ENCODE measurements around the gene MFAP3L.
"Not testable (repeated sequence)": the region's sequence is repeated elsewhere in the genome, so short reads cannot be mapped to it uniquely, and the experiment has no call there.

Gene MFAP3L

DNA sequence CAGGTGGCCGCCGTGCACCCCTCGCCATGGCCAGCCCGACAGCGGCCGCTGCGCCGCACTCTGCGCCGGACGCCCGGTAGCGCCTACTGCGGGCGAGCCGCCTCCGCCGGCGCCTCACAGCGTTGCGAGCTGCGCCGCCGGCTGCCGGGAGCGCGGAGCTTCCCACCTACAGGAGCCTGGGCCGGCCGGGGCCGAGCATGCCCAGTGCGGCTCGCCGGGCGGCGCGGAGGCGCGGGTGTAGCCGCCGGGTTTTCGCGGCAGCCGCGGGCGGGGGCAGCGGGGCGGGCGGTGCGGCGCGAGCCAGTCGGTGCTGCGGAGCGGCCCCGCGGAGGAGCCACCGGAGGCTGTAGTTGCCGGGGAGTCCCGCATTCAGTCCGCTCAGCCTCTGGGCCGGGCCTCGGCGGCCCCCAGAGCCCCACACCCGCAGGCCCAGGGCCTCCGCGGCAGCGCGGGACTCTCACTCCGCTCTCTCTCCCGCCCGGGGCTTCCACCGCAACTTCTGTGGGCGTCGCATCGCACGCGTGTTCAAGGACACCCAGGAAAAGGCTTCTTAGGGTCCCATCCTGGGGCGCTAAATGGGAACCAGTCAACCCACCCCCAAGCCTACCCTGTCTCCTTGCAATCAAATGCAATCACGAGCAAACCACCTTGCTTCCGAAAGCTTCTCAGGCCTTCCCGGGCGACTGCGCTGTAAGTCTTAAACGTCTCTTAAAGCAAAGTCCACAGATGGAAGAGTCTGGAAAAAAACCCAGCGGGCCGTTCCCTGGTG, at the start of gene MFAP3L:
Gene MFAP3L (minus strand): TSS at position 143 of the 769 bp plus-strand sequence. CDS start 20,518 bp downstream, outside the sequence.
- peak; percentile 72 for DNase-seq

DNA sequence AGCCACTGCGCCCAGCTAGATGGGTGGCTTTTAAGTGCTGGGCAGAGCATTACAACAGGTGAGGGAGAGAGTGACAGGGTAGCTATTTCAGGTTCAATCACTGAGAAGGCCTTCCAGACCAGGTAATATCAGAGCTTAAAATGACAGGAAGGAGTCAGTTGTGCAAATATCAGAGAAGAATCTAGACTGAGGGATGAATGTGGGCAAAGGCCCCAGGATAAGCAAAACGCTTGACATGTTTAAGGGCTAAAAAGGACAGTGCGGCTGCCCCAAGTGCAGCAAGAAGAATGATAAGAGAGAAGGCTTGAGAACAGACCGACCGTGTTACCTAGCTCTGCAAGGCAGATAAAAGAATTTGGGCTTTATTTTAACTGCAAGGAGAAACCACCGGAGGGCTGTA, 45.0 kb upstream of the MFAP3L start:
- no peak for DNase-seq

DNA sequence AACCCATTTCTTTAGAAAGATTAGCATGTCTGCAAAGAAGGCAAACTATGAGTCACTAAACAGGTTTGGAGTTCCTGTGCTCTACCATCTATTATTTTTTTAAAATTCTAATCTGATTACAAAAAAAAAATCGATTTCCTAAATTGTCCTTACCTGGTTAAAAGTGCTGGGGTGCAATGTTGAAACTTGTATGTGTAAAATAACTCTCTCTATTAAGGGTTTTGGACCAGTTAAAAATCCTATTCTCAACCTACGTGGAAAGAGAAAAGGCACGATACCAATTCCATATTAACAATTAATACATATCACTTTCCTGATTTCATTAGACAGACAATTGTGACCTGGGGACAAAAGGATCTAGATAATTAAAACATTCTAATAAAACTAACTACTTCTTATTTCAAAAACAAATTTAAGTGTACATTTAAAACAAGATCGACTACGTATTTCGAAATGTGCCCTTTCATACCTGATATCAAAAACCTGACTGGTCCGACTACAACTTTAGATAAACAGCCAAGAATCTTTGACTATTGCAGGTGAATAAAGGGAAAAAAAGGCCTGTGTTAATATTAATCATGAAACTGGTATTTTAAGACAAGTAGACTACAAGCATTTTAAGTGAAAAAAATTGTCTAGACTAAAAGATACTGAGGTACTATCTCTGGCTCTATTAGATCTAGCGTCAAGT, 42.4 kb upstream of the MFAP3L start:
- no peak for DNase-seq

DNA sequence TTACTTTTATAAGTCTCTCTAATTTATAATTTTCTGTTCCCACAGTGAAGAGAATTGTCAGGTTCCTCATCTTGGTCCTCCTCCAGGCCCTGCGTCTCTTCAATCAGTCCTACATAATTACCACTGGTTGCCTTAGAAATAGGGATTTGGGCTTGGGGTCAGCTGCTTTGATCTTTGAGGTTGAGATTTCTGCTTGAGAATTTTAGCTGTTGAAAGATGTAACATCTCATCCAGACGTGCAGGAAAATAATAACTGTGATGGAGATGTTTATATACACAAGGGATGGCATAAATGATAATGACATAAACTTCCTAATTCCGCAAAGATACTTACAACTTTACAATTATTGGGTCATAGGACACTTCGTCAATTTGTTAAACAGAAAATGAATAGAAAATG, 33.2 kb upstream of the MFAP3L start:
- no peak for DNase-seq

DNA sequence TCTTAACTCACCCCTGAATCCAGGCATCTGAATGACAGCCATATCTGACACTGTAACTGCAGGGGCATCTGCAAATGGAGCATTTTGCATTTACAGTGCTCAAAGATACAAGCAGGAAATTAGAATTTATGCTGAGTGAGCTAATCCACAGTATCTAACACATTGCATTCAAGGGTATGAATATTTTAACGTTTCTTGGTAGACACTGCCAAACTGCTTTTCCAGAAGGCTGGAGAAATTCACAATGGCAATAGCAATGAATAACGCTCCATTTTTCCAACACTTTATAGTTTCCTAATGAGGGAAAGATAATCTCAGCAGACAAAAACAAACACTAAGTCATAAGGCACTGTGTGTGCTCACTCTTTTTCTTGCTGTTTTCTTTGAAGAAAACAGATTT, 32.6 kb upstream of the MFAP3L start:
- DNase-seq, result no peak

DNA sequence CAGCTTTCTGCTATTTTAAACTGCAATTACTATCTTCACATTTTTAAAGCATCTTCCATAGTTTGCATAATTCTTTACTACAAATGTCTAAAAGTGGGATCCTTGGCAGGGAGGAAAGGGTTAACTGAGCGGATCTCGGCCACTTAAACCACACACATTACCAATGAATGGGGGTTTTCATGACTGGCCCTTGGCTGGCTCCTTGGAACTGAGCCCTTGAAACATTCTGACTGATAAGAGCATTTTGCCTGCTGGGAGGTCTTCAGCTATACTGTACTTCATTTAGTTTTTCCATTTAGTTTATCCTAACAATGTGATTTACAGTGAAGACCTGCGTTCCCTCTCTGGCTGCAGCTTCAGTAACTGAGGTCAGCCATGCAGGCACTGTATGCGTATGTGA, 31.7 kb upstream of the MFAP3L start:
- no peak for DNase-seq

DNA sequence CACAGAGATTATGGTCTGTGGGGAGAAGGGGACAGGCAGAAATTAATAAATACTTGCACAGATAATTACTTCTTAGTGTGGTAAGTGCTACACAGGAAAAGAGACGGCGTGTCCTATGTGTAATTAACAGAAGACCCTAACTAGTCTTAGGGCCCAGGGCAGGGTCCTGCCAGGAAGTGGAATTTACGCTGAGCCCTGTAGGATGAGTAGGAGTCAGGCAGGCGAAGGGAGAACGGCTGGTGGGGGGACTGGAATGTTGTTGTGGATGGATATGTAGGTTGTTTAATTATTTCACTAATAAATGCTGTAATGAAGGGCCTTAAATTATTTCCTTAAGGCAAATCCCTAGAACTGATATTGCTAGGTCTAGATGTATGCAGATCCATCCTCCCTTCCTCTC, 26.7 kb upstream of the MFAP3L start:
- no peak for DNase-seq

DNA sequence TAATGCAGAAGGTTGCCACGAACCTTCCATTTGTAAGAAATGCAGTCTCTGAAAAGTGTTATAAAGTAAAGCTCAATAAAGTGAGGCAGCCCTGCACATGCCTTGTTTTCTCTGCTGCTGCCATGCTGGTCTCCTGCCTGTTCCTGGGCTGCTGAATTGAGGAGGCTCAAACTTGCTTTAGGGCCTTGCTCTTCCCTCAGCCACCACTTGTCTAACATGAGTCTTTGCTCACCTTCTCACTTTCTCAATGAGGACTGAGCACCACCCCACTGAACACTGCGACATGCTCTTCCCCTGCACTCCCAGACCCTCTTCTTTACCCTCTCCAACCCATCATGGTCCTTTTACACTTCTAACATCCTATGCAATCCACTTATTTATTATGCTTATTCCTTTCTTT, 25.2 kb upstream of the MFAP3L start:
- no peak for DNase-seq

DNA sequence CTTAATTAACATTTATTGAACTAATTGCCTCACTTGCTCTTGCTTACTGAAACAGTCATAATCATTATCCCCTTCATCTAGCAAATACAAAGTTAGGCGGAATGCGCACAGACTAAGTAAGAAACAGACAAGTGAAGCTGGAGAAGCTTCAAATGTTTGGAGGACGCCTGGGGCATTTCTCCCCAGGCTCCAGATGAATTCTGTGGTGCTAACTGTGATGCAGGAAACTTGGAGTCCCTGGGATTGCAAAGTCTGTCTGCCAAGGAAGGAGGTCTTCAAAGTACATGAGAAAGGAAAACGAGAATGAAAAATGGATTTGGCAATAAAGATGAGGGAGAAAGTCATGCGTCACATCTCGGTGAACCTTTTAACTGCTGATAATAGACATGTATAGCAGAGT, 23.6 kb upstream of the MFAP3L start:
- no peak for DNase-seq

DNA sequence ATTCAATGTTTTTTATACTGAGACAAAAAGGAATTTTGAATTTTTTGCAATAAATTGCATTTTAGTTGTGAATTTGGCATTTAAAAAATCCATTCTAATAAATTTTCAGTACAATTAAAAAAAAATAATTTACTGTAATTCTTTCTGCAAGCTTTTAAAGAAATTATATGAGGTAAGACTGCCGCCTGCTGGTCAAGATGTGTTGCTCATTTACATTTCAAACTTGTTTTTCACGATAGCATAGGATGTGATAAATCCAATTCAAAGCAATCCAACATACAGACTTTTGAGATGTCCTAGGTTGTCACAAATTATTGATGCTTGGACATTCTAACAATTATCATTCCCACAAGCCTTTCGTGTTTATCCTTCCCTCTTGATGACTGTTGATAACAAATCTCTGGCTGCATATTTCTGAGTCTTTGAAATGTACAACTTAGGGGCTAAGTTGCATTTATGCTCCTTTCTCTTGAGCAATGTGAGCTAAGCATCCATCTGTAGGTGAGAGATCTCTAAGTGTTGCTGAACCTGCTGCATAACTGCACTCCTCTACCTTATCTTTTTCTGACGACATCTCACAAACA, 21.7 kb upstream of the MFAP3L start:
- DNase-seq, result peak; percentile 17

DNA sequence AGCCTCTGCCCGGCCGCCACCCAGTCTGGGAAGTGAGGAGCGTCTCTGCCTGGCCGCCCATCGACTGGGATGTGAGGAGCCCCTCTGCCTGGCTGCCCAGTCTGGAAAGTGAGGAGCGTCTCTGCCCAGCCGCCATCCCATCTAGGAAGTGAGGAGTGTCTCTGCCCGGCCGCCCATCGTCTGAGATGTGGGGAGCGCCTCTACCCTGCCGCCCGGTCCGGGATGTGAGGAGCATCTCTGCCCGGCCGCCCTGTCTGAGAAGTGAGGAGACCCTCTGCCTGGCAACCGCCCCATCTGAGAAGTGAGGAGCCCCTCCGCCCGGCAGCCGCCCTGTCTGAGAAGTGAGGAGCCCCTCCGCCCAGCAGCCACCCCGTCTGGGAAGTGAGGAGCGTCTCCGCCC, 20.0 kb upstream of the MFAP3L start:
- not testable (repeated sequence) for DNase-seq

DNA sequence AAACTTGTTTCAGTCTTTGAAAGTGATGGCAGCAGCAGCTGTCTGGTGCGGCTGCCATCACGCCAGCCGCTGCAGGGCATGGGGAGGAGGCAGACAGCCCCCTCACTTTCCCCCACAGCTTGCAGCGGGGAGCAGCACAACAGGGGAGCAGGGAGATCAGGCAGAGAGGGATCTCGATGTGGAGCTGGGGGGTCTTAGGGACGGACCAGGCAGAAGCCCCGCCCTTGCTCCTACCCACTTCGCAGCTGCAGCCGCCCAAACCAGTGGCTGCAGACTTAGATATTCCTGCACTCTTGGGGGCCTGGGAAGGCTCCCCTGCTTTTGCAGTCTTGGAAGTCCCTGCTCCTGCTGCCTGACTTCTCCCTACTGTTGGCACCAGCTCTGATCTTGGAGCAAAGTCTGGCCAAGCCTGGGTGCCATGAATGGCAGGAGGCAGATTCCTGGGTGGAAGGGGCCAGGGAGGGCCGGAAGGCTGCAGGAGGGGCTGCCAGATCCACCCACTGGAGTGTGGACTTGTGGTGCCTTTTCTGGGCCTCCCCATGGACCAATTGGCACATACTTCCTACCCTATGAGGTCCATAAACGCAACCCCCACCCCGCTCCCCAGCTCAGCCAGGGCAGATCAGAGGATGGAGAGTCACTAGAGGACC, 14.0 kb upstream of the MFAP3L start:
- DNase-seq, result no peak

DNA sequence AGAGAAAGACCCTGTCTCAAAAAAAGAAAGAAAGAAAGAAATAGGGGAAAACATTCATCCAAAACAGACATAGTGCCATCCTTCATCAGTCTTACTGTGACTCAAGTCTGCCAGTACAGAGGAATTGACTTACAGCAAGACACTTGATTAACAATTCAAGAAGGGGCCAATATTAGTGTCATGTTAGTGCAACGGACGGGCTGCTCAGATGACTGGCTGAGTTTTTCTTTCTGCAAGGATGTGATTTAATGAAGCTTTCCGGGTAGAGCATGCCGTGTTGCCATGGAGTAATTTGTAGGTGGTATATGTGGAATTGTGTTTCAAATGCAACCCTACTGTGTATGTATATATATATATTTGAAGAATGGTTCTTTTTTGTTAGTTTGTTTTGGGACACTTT, 12.6 kb upstream of the MFAP3L start:
- DNase-seq, result no peak

DNA sequence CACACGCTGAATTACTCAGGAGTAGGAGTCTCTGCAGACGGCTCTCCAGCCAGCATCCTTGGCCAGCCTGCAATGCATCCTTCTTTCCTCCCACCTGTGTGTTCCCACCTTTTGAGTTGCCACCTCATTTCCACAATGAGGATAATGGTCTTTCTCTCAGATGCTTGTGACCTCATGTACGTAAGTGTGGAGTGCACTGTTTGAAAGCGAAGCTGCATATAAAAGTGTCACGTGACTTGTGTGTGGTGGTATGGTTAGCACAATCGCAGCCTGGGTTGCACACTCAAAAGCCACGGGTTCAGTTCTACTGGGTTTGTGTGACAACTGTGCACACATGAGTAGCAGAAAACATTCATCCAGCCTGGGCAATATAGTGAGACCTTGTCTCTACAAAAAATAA, 12.0 kb upstream of the MFAP3L start:
- DNase-seq, result no peak

DNA sequence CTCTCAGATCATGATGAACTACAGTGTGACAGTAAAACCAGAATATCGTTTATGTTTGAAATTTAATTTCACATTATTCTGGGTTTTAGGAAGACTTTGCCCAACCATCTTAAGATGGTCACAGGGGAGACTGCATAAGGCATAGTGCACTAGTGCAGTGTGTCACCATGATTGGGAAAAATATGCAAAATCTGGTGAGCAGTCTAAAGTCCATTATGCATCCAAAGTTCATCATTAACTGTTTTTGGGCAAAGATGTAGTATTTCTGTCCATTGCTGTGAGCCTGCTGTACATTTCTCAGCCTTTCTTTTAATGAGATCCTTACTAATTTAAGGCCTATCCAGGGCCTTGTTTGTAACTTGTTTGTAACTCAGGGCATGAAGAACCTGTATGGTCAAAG, 11.3 kb upstream of the MFAP3L start:
- DNase-seq, result no peak

DNA sequence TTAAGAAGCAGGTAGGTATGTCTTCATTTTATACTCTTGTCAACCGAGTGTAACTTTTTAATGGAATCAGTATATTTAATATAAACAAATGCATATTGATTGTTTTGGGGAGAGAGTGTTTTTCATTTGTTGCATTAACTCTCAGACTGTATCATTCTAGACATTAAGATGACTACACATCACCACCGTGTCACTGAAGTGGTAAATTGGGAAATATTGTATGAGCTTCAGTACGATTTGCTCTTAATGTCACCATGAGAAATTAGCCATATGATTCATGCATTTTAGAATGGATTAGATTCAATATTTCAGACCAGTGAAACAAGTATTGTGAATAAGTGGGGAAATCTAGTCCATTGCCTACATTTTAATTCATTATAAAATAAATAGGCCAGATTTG, 9.7 kb upstream of the MFAP3L start:
- no peak for DNase-seq

DNA sequence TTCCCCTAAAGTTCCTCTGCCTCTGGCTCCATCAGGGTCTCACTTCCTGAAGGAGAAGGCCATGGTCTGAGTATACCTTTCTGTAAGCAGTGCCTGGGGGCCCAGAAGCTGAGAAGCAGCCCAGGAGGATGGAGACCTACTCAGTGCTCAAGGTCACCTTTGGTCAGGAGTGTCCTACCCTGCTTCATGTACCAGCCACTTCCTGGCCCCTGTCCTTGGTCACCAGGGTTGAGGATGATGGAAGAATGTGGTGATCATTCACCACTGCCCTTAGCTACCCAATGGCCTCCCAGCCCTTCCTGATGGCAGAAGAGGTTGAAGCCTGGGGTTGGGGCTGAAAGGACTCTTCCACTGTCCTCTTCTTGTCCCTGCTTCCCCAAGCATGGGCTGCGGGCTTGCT, 9.0 kb upstream of the MFAP3L start:
- no peak for DNase-seq

DNA sequence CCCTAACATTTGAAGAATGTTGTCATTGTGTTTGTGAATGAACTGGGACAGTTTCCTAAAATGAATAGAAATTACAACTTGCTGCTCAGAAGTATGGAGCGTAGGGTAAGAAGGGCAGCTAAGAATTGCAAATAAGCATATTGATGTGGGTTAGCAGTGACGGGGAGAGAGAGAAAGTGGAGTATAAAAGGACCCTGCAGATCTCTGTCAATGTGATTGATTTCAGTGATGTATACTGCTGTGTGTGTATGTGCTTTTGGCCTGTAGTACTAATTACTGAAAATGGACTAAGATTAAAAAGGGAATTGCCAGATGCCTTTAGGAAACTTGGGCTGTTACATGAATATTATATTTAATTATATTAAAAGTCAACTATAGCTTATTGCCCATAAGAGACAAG, 7.8 kb upstream of the MFAP3L start:
- no peak for DNase-seq

DNA sequence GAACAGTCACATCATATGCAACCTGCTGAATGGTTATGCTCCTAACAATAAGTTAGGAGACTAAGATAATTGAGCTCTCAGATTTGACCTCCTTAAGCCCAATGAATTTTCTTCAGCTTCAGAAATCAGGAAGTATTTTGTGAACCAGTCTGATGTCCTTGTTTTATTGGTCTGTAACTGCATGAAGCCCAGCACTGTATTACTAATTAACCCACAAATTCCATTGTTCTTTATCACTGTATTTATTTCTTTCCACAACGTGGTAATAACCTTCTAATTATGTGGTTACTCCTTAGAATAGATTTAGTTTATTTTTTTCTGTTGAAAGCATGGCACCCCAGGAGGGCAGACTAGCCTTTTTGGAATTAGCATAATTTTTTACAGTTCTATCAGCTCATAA, 3.9 kb upstream of the MFAP3L start:
- DNase-seq, result no peak

DNA sequence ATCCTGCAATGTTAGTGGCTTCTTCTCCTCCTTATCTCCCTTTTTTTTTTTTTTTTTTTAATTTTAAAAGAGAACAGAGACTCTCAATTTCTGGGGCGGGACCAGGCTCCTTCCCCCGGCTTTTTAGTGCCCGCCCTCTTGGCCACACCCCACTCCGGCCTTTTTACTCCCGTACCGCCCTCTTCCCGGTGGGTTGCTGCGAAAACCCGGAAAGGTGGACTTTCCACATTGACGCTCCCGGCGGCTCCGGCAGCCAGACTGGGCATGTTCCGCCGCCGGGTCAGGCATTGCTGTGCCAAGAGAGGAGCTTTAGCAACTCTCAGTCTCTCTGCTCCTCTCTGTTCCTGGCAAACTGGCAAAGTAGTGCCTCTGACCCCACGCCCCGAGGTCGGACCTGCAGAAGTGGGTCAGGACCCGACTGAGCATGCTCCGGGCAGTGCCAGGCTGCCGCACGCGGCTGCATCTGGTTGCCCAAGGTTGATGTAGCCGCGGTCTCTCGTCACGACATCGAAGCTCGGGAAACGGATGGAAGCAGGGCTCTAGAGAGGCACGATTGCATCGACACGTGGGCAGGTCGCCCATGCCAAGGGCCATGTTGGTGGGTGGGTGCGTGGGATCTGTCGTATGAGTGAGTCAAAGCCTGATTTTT, 1.1 kb upstream of the MFAP3L start:
- DNase-seq, result peak; percentile 86

DNA sequence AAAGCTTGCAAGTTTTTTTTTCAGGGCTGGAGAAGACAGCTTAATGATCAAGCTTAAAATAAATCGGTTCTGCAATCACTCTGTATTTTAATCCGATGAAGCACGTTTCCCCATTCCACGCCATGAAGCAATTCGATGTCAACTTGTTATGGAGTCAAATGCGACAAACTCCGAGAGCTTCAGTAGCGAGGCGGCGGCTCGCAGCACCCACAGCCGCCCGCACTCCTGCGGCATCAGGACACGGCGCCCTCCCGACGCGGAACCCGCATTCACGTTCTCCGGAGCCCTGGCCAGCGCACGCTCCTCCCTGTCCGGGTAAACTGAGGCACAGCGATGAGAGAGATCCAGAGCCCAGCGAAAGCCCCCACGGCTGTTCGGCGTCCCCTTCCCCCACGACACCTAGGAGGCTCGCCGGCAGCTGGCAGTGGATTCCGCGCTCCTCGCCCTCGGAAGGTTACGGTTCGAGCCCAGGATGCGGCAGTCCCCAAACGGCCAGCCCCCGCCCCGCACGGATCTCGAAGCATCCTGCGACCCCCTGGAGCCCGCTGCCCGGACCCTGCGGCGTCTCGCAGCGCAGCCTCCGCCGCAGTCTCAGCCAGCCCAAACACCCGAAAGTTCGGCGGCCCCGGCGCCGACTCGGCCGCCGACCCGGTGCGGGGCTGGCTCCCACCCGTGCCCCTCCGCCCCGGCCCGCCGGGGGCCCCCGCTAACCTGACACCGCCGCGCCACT, 507 bp downstream of the MFAP3L start:
- peak; percentile 14 for DNase-seq

DNA sequence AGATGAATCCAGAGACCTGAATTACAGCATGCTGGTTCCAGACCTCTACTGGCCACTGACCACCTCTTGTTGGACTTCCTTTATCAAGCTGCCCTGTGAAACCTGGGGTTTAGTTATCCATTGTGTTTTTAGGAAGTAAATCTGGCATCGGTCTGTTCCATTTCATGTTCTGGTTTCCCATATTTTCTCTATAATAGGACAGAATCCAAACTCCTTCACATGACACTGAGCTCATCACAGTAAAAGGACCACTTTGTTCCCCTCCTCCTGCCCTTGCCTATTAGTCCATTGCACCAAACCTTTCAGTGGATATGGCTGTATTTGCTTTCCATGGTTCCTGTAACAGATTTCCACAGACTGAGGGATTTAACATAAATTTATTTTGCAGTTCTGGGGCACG, 4.0 kb downstream of the MFAP3L start:
- no peak for DNase-seq

DNA sequence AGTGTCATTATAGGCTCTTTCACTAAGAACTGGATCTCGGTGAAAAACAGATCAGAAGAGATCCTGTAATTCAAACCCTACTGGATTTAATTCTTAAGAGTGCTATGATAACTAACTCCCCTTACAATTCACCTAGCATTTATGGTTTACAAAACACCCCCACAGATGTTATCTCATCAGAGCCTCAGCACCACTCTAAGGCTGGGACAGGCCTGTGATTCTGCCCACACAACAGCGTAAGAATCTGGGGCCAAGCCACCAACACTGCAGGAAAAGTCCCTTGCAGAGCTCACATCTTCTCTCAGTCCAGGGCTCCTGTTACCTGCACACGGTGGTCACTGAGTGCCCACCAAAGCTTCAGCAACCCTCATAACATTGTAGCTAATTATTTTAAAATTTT, 8.9 kb downstream of the MFAP3L start:
- DNase-seq, result peak; percentile 31
